T-cell (primary cell): ENCODE data around the gene TBC1D28. TPM values are rescaled to one million over a fixed set of nuclear protein-coding genes. Genes with fewer than 3 reads are reported as not detected.
"Not testable (repeated sequence)": the region's sequence is repeated elsewhere in the genome, so short reads cannot be mapped to it uniquely, and the experiment has no call there.

Experiments used
- ATAC-seq, 4 experiments: fragments of 200-7000 bp in 3 of 4; fragments of 150-1000 bp in 1 of 4; cut with Tn5 transposase; replicated peaks in 1 of 4; 1 replicate in 3 of 4; 2 replicates in 1 of 4; pipeline ENCODE4 v1.10.0; 2021; ENCODE audit warnings: moderate library complexity in 3 of 4, mild to moderate bottlenecking in 2 of 4, moderate number of reproducible peaks in 1 of 4
- CTCF ChIA-PET, 2 donors: fragments of 300-600 bp; sonication (Branson Sonifier 250); formaldehyde crosslinking; loops; one replicate each; lab custom pipeline; 2022; ENCODE audit warnings: antibody characterized with exemption in 2 of 2; lab: Charles Lee
- POLR2A ChIA-PET, 2 donors: fragments of 300-600 bp; sonication (Branson Sonifier 250); formaldehyde crosslinking; loops; one replicate each; lab custom pipeline; 2022; ENCODE audit warnings: antibody characterized with exemption in 2 of 2; lab: Charles Lee
- DNase-seq, 35 experiments: peaks; one replicate each; pipeline versions ENCODE4 v3.0.0 to v3.0.0-alpha.2; 2013 to 2023
- H3K27ac ChIP-seq: one replicate; pipeline ENCODE4 v1.5.1; 2013; ENCODE audit warnings: low read length
- H3K27me3 ChIP-seq, 2 experiments: replicated peaks in 1 of 2; 1 replicate in 1 of 2; 2 replicates in 1 of 2; pipeline versions ENCODE4 v1.6.1 to v1.7.0; 2013; ENCODE audit warnings: low read length in 1 of 2, mixed read lengths in 1 of 2; ENCODE audit not compliant: control insufficient read depth in 2 of 2, insufficient read depth in 2 of 2; ENCODE audit errors: extremely low read depth in 1 of 2
- H3K36me3 ChIP-seq, 2 donors: 1 replicate in 1 of 2; 2 replicates in 1 of 2; pipeline versions ENCODE4 v1.6.1 to v1.7.0; 2013; ENCODE audit warnings: low read length in 1 of 2; ENCODE audit not compliant: control insufficient read depth in 2 of 2, insufficient read depth in 1 of 2; ENCODE audit errors: extremely low read depth in 1 of 2
- H3K4me1 ChIP-seq, 2 experiments: 1 replicate in 1 of 2; 2 replicates in 1 of 2; pipeline versions ENCODE4 v1.6.1 to v1.7.0; 2013; ENCODE audit warnings: low read length in 2 of 2, mixed read lengths in 1 of 2; ENCODE audit not compliant: insufficient read depth in 2 of 2, control insufficient read depth in 1 of 2; ENCODE audit errors: extremely low read depth in 1 of 2
- H3K4me3 ChIP-seq, 2 donors: 1 replicate in 1 of 2; 2 replicates in 1 of 2; pipeline versions ENCODE4 v1.5.1 to v1.7.0; 2013; ENCODE audit warnings: mild to moderate bottlenecking in 2 of 2, low read length in 1 of 2, moderate library complexity in 1 of 2; ENCODE audit not compliant: control insufficient read depth in 1 of 2; ENCODE audit errors: extremely low read depth in 1 of 2
- H3K9me3 ChIP-seq: 2 replicates; pipeline ENCODE4 v1.7.0; 2013
- H3K27ac Mint-ChIP-seq, 2 donors: one replicate each; pipeline ENCODE4 v1.8.0; 2020 to 2021; ENCODE audit warnings: mild to moderate bottlenecking in 2 of 2, mixed read lengths in 2 of 2
- H3K27me3 Mint-ChIP-seq, 2 donors: one replicate each; pipeline ENCODE4 v1.8.0; 2021 to 2022; ENCODE audit warnings: mixed read lengths in 2 of 2
- H3K36me3 Mint-ChIP-seq: one replicate; pipeline ENCODE4 v1.8.0; 2021; ENCODE audit warnings: mixed read lengths
- H3K4me1 Mint-ChIP-seq, 3 donors: one replicate each; pipeline ENCODE4 v1.8.0; 2020 to 2022; ENCODE audit warnings: mixed read lengths in 3 of 3, mild to moderate bottlenecking in 1 of 3
- H3K4me3 Mint-ChIP-seq, 3 donors: one replicate each; pipeline ENCODE4 v1.8.0; 2020 to 2022; ENCODE audit warnings: mild to moderate bottlenecking in 3 of 3, mixed read lengths in 3 of 3, moderate library complexity in 3 of 3
- H3K9me3 Mint-ChIP-seq, 3 donors: one replicate each; pipeline ENCODE4 v1.8.0; 2020 to 2022; ENCODE audit warnings: mixed read lengths in 3 of 3
- WGBS: methylation state at CpG from one replicate; pipeline ENCODE4 v1.1.5; 2013; ENCODE audit warnings: missing lambda C conversion rate; ENCODE audit not compliant: insufficient coverage; 5-methylcytosine and 5-hydroxymethylcytosine counted together
- total RNA-seq, 35 experiments: library from RNA in 6 of 35; stranded (reverse) in 6 of 35; fragments of 120-200 nt in 1 of 35; gene quantifications; one replicate each; pipeline versions ENCODE4 v1.2.1 to v1.2.4 and lab custom pipeline; 2013 to 2026

The TBC1D28 gene
- total RNA-seq (under 1 TPM in 1 of 5 donors, not detected in 4; 0.39 TPM), total RNA-seq (lab: John Stamatoyannopoulos, UW) (0 to 0.25 (median 0) reads per million in 29 experiments)
- not detected for total RNA-seq (2013)

GRCh38 chr17:18644291-18644690 is at the start of gene TBC1D28:
Gene TBC1D28 (minus strand): TSS chr17:18644391. CDS start chr17:18641352, 3,039 bp downstream.
- H3K9me3 ChIP-seq, H3K9me3 Mint-ChIP-seq, H3K27me3 Mint-ChIP-seq, H3K27ac ChIP-seq, H3K27ac Mint-ChIP-seq, ATAC-seq, H3K4me3 Mint-ChIP-seq, H3K36me3 ChIP-seq, H3K36me3 Mint-ChIP-seq, POLR2A ChIA-PET, H3K27me3 ChIP-seq, CTCF ChIA-PET, H3K4me1 Mint-ChIP-seq, H3K4me3 ChIP-seq, H3K4me1 ChIP-seq, DNase-seq: not testable (repeated sequence)
- WGBS, result 100% methylated on average over 6 of the region's 9 CpGs

GRCh38 chr17:18682668-18683067 is 38.5 kb upstream of the TBC1D28 start:
- ATAC-seq, H3K9me3 ChIP-seq, POLR2A ChIA-PET, CTCF ChIA-PET, H3K4me1 ChIP-seq, DNase-seq, H3K27me3 Mint-ChIP-seq, H3K27ac ChIP-seq, H3K9me3 Mint-ChIP-seq, H3K27me3 ChIP-seq, H3K36me3 ChIP-seq: not testable (repeated sequence)
- peak overlapping the region in 1 of 2 donors; percentile 55 for H3K4me3 ChIP-seq
- Mint-ChIP-seq H3K4me1 (peaks cover 6 to 21% (median 14%) of the 10 kb centered on the region in 3 donors), H3K4me3 (peak overlapping the region; percentile 67 to 93 (median 81)), H3K27ac (peak overlapping the region; percentile 49 to 94), H3K36me3 (peaks cover 12% of the 10 kb centered on the region)
- no CpG with 5 or more reads among the region's 3 CpGs for WGBS

GRCh38 chr17:18681767-18682571 is 37.8 kb upstream of the TBC1D28 start, which contains the start of gene FOXO3B:
Gene FOXO3B (minus strand): TSS chr17:18682314. CDS start chr17:18681651, 663 bp downstream.
- peak; percentile 90 to 95 (median 92) for ATAC-seq
- H3K36me3 ChIP-seq, H3K27me3 ChIP-seq, H3K27me3 Mint-ChIP-seq, CTCF ChIA-PET, POLR2A ChIA-PET, H3K4me1 ChIP-seq, H3K9me3 ChIP-seq, H3K9me3 Mint-ChIP-seq: not testable (repeated sequence)
- peak; percentile 16 to 79 (median 64) for DNase-seq
- 4% methylated on average over 9 of the region's 58 CpGs for WGBS
- Mint-ChIP-seq H3K36me3 (peaks cover 16% of the 10 kb centered on the region), H3K27ac (peak within 1 kb of the TSS; percentile 49 to 94), H3K4me3 (peak within 1 kb of the TSS; percentile 67 to 93 (median 81)), H3K4me1 (peaks cover 6 to 22% (median 14%) of the 10 kb centered on the region in 3 donors)
- peak within 1 kb of the TSS in 1 of 2 donors; percentile 55 for H3K4me3 ChIP-seq
- peak within 1 kb of the TSS; percentile 32 for H3K27ac ChIP-seq

- H3K4me1 ChIP-seq, H3K27ac ChIP-seq, H3K27me3 Mint-ChIP-seq, H3K36me3 ChIP-seq, POLR2A ChIA-PET, H3K9me3 Mint-ChIP-seq, H3K27ac Mint-ChIP-seq, H3K4me3 Mint-ChIP-seq, ATAC-seq, CTCF ChIA-PET, H3K4me3 ChIP-seq, DNase-seq, H3K27me3 ChIP-seq, H3K9me3 ChIP-seq: not testable (repeated sequence)
- peaks cover 35% of the 10 kb centered on the region for H3K36me3 Mint-ChIP-seq
- WGBS, result 100% methylated on average over 1 of the region's 29 CpGs
- peaks cover 0 to 19% (median 9%) of the 10 kb centered on the region in 3 donors for H3K4me1 Mint-ChIP-seq
Measured at GRCh38 chr17:18677381-18677780, 33.2 kb upstream of the TBC1D28 start.

GRCh38 chr17:18676928-18677327 is 32.7 kb upstream of the TBC1D28 start:
- CTCF ChIA-PET, result not testable (repeated sequence)

GRCh38 chr17:18672395-18673227 is 28.4 kb upstream of the TBC1D28 start:
- H3K27me3 ChIP-seq, POLR2A ChIA-PET, H3K4me1 ChIP-seq, H3K27ac ChIP-seq, H3K9me3 Mint-ChIP-seq, H3K4me3 ChIP-seq, ATAC-seq, H3K4me1 Mint-ChIP-seq, CTCF ChIA-PET, H3K27me3 Mint-ChIP-seq, H3K4me3 Mint-ChIP-seq, H3K9me3 ChIP-seq, H3K36me3 ChIP-seq, H3K27ac Mint-ChIP-seq, DNase-seq: not testable (repeated sequence)
- WGBS, result over 99% methylated on average over 18 of the region's 102 CpGs
- H3K36me3 Mint-ChIP-seq, result peaks cover 47% of the 10 kb centered on the region

More at GRCh38 chr17:18676928-18677327, 32.7 kb upstream of the TBC1D28 start:
- H3K4me3 ChIP-seq, H3K27ac Mint-ChIP-seq, DNase-seq, H3K9me3 ChIP-seq, H3K4me1 ChIP-seq, H3K27me3 ChIP-seq, ATAC-seq, H3K4me3 Mint-ChIP-seq, H3K36me3 ChIP-seq, POLR2A ChIA-PET, H3K9me3 Mint-ChIP-seq, H3K27me3 Mint-ChIP-seq, H3K27ac ChIP-seq: not testable (repeated sequence)
- peaks cover 0 to 19% (median 8%) of the 10 kb centered on the region in 3 donors for H3K4me1 Mint-ChIP-seq
- no CpG with 5 or more reads among the region's 3 CpGs for WGBS
- H3K36me3 Mint-ChIP-seq, result peaks cover 38% of the 10 kb centered on the region
